ENCODE data around the gene DNAJC2. TPM values are rescaled to one million over a fixed set of nuclear protein-coding genes. Genes with fewer than 3 reads are reported as not detected.

DNAJC2 gene
- total RNA-seq, 4 donors from 2014 or later: 14.3 to 22.8 (median 18.3) TPM

- peak overlapping the region; percentile 62 to 86 (median 73) for H3K4me3 ChIP-seq
- H3K36me3 ChIP-seq: peaks cover 0 to 22% (median 0%) of the 10 kb centered on the region in 3 donors
- no peaks in the 10 kb centered on the region for H3K27me3 ChIP-seq
- 19 to 36% methylated on average over 13 of the region's 13 CpGs for WGBS, 2 donors
- H3K9me3 ChIP-seq: no peaks in the 10 kb centered on the region
- peaks cover 0 to 72% (median 31%) of the 10 kb centered on the region in 4 donors for H3K4me1 ChIP-seq
- no peak for DNase-seq (ENCODE audit: low spot score in 2 of 2)
- TF ChIP-seq CTCF (IDR thresholded peaks at IDR 0.05) (no peak), EP300 (IDR thresholded peaks at IDR 0.05) (no peak), POLR2A (IDR thresholded peaks at IDR 0.05) (no peak)
- H3K27ac ChIP-seq: peak overlapping the region in 3 of 4 donors; percentile 75 to 96 (median 91)
Measured at GRCh38 chr7:103348452-103348851, 3.9 kb upstream of the DNAJC2 start.

GRCh38 chr7:103347507-103348267 is 3.1 kb upstream of the DNAJC2 start, which contains the start of gene PSMC2:
Gene PSMC2, plus strand, starts transcription at chr7:103347643. Its CDS starts 69 bp downstream, at chr7:103347712.
- no peaks in the 10 kb centered on the region for H3K27me3 ChIP-seq
- peak within 1 kb of the TSS; percentile 62 to 86 (median 73) for H3K4me3 ChIP-seq
- peaks cover 0 to 15% (median 0%) of the 10 kb centered on the region in 3 donors for H3K36me3 ChIP-seq
- no peaks in the 10 kb centered on the region for H3K9me3 ChIP-seq
- TF ChIP-seq POLR2A (IDR thresholded peaks at IDR 0.05) (peak in 1 of 2 donors; percentile 31), CTCF (IDR thresholded peaks at IDR 0.05) (no peak), EP300 (IDR thresholded peaks at IDR 0.05) (peak in 1 of 2 donors; percentile 88)
- peak within 1 kb of the TSS; percentile 75 to 96 (median 85) for H3K27ac ChIP-seq
- H3K4me1 ChIP-seq: peaks cover 0 to 72% (median 37%) of the 10 kb centered on the region in 4 donors
- 0 to 1% methylated on average over 25 of the region's 25 CpGs for WGBS, 2 donors
- DNase-seq (ENCODE audit: low spot score in 2 of 2): peak; percentile 57 to 86

- no peak for DNase-seq (ENCODE audit: low spot score in 2 of 2)
- Histone ChIP-seq H3K9me3 (no peaks in the 10 kb centered on the region), H3K4me3 (no peak overlapping the region), H3K27me3 (no peaks in the 10 kb centered on the region), H3K27ac (no peak overlapping the region), H3K36me3 (peaks cover 0 to 10% (median 0%) of the 10 kb centered on the region in 3 donors), H3K4me1 (peaks cover 0 to 67% (median 37%) of the 10 kb centered on the region in 4 donors)
- TF ChIP-seq POLR2A (IDR thresholded peaks at IDR 0.05) (no peak), EP300 (IDR thresholded peaks at IDR 0.05) (no peak), CTCF (IDR thresholded peaks at IDR 0.05) (no peak)
- WGBS, 2 donors: 92 to 96% methylated on average over 5 of the region's 5 CpGs
Measured at GRCh38 chr7:103346396-103346795, 1.8 kb upstream of the DNAJC2 start.

- peak in 1 of 2 donors; percentile 9 for DNase-seq (ENCODE audit: low spot score in 2 of 2)
- 1% methylated on average over 26 of the region's 26 CpGs for WGBS, 2 donors
- TF ChIP-seq POLR2A (IDR thresholded peaks at IDR 0.05) (no peak), EP300 (IDR thresholded peaks at IDR 0.05) (no peak), CTCF (IDR thresholded peaks at IDR 0.05) (no peak)
- H3K9me3 ChIP-seq: no peaks in the 10 kb centered on the region
- H3K4me3 ChIP-seq: peak overlapping the region; percentile 74 to 94 (median 82)
- no peaks in the 10 kb centered on the region for H3K27me3 ChIP-seq
- peaks cover 0 to 29% (median 0%) of the 10 kb centered on the region in 3 donors for H3K36me3 ChIP-seq
- peak overlapping the region; percentile 44 to 90 (median 86) for H3K27ac ChIP-seq
- H3K4me1 ChIP-seq: peaks cover 0 to 48% (median 23%) of the 10 kb centered on the region in 4 donors
Measured at GRCh38 chr7:103343758-103344452, 662 bp downstream of the DNAJC2 start.

Data from tibial nerve (tissue), 4 donors.